SK-N-SH treated with all-trans-retinoic acid at 6 μM for 48 hours (cell line): ENCODE measurements around the gene CISD3.

ENCODE experiments used
- ATAC-seq: fragments of 200-7000 bp; cut with Tn5 transposase; 3 replicates; pipeline ENCODE4 v1.9.1; 2020; ENCODE audit warnings: mild to moderate bottlenecking, moderate library complexity
- ARNTL ChIP-seq: fragments of 450-650 bp; formaldehyde crosslinking; IDR thresholded peaks from 2 replicates; pipeline ENCODE4 v1.5.0; 2020; ENCODE audit warnings: low read depth, mild to moderate bottlenecking, moderate library complexity, borderline replicate concordance
- BACH2 ChIP-seq: fragments of 250-450 bp; sonication (Bioruptor Pico); IDR thresholded peaks from 2 replicates; pipeline ENCODE4 v1.9.0; 2021; ENCODE audit warnings: mild to moderate bottlenecking, borderline replicate concordance
- CSDC2 ChIP-seq: fragments of 250-450 bp; sonication (Bioruptor Pico); IDR thresholded peaks from 2 replicates; pipeline ENCODE4 v1.5.0; 2020; ENCODE audit warnings: mild to moderate bottlenecking, moderate library complexity
- ESRRG ChIP-seq: fragments of 250-450 bp; sonication (Bioruptor Pico); IDR thresholded peaks from 2 replicates; pipeline ENCODE4 v1.6.1; 2021; ENCODE audit warnings: mild to moderate bottlenecking
- GLIS3 ChIP-seq: fragments of 250-450 bp; sonication (Bioruptor Pico); IDR thresholded peaks from 2 replicates; pipeline ENCODE4 v1.5.0; 2020; ENCODE audit warnings: mild to moderate bottlenecking, moderate library complexity
- ISL1 ChIP-seq: fragments of 250-450 bp; sonication (Bioruptor Pico); IDR thresholded peaks from 2 replicates; pipeline ENCODE4 v2.1.2; 2022; ENCODE audit warnings: mild to moderate bottlenecking, moderate library complexity
- PPARA ChIP-seq: fragments of 250-450 bp; sonication (Bioruptor Pico); IDR thresholded peaks from 2 replicates; pipeline ENCODE4 v1.5.0; 2020; ENCODE audit warnings: mild to moderate bottlenecking, borderline replicate concordance
- RARB ChIP-seq: fragments of 250-450 bp; sonication (Bioruptor Pico); IDR thresholded peaks from 2 replicates; pipeline ENCODE4 v1.8.0; 2021; ENCODE audit warnings: mild to moderate bottlenecking, moderate library complexity
- SNAI2 ChIP-seq: fragments of 250-450 bp; sonication (Bioruptor Pico); IDR thresholded peaks from 2 replicates; pipeline ENCODE4 v1.5.0; 2020; ENCODE audit warnings: mild to moderate bottlenecking, moderate library complexity
- TCF4 ChIP-seq: fragments of 250-450 bp; sonication (Bioruptor Pico); IDR thresholded peaks from 2 replicates; pipeline ENCODE4 v1.8.0; 2021; ENCODE audit warnings: mild to moderate bottlenecking, moderate library complexity, borderline replicate concordance
- TOX ChIP-seq: fragments of 250-450 bp; sonication (Bioruptor Pico); IDR thresholded peaks from 2 replicates; pipeline ENCODE4 v1.8.0; 2021; ENCODE audit warnings: mild to moderate bottlenecking, moderate library complexity, borderline replicate concordance
- ZC3H10 ChIP-seq: fragments of 250-450 bp; sonication (Bioruptor Pico); IDR thresholded peaks from 2 replicates; pipeline ENCODE4 v1.5.1; 2021; ENCODE audit warnings: mild to moderate bottlenecking, moderate library complexity
- ZFP3 ChIP-seq: fragments of 250-450 bp; sonication (Bioruptor Pico); IDR thresholded peaks from 2 replicates; pipeline ENCODE4 v1.5.0; 2020; ENCODE audit warnings: mild to moderate bottlenecking, moderate library complexity
- ZFP30 ChIP-seq: fragments of 450-650 bp; formaldehyde crosslinking; IDR thresholded peaks from 2 replicates; pipeline ENCODE4 v1.5.0; 2022; ENCODE audit warnings: mild to moderate bottlenecking, moderate library complexity
- ZNF565 ChIP-seq: fragments of 450-650 bp; formaldehyde crosslinking; conservative IDR thresholded peaks from 2 replicates; pipeline ENCODE4 v1.5.0; 2020; ENCODE audit warnings: low read depth, mild to moderate bottlenecking, moderate library complexity
- ZNF70 ChIP-seq: fragments of 450-650 bp; formaldehyde crosslinking; IDR thresholded peaks from 2 replicates; pipeline ENCODE4 v1.5.0; 2020; ENCODE audit warnings: mild to moderate bottlenecking, moderate library complexity
- ZNF8 ChIP-seq: fragments of 450-650 bp; formaldehyde crosslinking; IDR thresholded peaks from 2 replicates; pipeline ENCODE4 v1.5.0; 2020; ENCODE audit warnings: mild to moderate bottlenecking, moderate library complexity
- TF ChIP-seq, protein P1 (sequence below): fragments of 250-450 bp; sonication (Bioruptor Pico); IDR thresholded peaks from 2 replicates; pipeline ENCODE4 v1.5.1; 2020; ENCODE audit warnings: low read depth, mild to moderate bottlenecking, moderate library complexity
- TF ChIP-seq, protein P2 (sequence below): fragments of 250-450 bp; sonication (Bioruptor Pico); IDR thresholded peaks from 2 replicates; pipeline ENCODE4 v1.5.1; 2021; ENCODE audit warnings: mild to moderate bottlenecking, moderate library complexity
- TF ChIP-seq, protein P3 (sequence below): fragments of 250-450 bp; sonication (Bioruptor Pico); IDR thresholded peaks from 2 replicates; pipeline ENCODE4 v1.8.0; 2020; ENCODE audit warnings: mild to moderate bottlenecking, moderate library complexity, borderline replicate concordance
- TF ChIP-seq, protein P4 (sequence below): fragments of 250-450 bp; sonication (Bioruptor Pico); IDR thresholded peaks from 2 replicates; pipeline ENCODE4 v1.5.0; 2020; ENCODE audit warnings: mild to moderate bottlenecking, moderate library complexity

The CISD3 gene

DNA sequence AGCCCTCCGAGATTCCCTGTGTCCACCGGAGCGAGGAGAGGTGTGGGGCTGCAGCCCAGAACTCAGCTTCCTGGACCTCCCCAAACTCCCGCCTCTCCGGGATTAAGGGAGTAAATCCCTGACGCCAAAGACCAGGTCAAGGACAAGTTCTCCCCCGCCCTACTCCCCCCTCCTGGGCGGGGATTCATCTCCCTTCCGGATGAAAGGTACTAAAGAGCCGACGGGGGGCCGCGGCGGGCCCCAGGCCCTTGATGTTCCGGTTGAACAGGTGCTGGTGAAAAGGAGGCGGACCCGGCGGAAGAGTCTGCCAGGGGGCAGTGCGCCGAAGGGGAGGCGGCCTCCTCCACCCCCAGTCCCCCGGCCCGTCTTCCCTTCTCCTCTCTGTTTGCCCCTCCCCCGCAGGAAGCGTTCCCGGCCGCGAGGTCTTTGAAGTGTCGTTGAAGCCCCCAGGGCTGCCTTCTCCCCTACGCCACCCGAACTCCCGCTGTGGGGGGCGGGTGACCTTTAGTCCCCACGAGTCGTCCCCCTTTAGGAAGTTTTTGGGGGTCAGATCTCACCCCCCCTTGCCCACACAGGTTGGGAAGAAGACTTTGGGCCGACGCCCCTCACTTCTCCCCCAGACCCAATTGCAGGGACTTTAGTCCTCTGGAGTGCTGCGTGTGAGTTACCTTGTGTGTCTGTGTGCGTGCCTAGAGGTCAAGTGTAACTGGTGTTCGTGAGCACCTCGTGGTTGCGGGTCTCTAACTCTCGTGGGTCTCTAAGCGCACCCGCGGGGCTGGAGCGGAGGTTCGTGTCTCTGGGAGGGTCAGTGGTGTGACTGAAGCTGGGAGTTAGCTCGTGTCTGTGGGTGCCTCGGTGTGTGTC is 26.2 kb upstream of the CISD3 start:
- ATAC-seq: no peak
- TF ChIP-seq TCF4 (CRISPR knock-in tag): no peak
- TF ChIP-seq, protein P1, sequence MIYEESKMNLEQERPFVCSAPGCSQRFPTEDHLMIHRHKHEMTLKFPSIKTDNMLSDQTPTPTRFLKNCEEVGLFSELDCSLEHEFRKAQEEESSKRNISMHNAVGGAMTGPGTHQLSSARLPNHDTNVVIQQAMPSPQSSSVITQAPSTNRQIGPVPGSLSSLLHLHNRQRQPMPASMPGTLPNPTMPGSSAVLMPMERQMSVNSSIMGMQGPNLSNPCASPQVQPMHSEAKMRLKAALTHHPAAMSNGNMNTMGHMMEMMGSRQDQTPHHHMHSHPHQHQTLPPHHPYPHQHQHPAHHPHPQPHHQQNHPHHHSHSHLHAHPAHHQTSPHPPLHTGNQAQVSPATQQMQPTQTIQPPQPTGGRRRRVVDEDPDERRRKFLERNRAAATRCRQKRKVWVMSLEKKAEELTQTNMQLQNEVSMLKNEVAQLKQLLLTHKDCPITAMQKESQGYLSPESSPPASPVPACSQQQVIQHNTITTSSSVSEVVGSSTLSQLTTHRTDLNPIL: no peak
- no peak for TF ChIP-seq GLIS3 (CRISPR knock-in tag)
- no peak for TF ChIP-seq RARB (CRISPR knock-in tag)
- TF ChIP-seq ZFP3 (CRISPR knock-in tag): no peak
- TF ChIP-seq, protein P2, sequence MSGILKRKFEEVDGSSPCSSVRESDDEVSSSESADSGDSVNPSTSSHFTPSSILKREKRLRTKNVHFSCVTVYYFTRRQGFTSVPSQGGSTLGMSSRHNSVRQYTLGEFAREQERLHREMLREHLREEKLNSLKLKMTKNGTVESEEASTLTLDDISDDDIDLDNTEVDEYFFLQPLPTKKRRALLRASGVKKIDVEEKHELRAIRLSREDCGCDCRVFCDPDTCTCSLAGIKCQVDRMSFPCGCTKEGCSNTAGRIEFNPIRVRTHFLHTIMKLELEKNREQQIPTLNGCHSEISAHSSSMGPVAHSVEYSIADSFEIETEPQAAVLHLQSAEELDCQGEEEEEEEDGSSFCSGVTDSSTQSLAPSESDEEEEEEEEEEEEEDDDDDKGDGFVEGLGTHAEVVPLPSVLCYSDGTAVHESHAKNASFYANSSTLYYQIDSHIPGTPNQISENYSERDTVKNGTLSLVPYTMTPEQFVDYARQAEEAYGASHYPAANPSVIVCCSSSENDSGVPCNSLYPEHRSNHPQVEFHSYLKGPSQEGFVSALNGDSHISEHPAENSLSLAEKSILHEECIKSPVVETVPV (CRISPR knock-in tag): no peak
- TF ChIP-seq, protein P3, sequence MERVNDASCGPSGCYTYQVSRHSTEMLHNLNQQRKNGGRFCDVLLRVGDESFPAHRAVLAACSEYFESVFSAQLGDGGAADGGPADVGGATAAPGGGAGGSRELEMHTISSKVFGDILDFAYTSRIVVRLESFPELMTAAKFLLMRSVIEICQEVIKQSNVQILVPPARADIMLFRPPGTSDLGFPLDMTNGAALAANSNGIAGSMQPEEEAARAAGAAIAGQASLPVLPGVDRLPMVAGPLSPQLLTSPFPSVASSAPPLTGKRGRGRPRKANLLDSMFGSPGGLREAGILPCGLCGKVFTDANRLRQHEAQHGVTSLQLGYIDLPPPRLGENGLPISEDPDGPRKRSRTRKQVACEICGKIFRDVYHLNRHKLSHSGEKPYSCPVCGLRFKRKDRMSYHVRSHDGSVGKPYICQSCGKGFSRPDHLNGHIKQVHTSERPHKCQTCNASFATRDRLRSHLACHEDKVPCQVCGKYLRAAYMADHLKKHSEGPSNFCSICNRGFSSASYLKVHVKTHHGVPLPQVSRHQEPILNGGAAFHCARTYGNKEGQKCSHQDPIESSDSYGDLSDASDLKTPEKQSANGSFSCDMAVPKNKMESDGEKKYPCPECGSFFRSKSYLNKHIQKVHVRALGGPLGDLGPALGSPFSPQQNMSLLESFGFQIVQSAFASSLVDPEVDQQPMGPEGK: no peak
- TF ChIP-seq, protein P4, sequence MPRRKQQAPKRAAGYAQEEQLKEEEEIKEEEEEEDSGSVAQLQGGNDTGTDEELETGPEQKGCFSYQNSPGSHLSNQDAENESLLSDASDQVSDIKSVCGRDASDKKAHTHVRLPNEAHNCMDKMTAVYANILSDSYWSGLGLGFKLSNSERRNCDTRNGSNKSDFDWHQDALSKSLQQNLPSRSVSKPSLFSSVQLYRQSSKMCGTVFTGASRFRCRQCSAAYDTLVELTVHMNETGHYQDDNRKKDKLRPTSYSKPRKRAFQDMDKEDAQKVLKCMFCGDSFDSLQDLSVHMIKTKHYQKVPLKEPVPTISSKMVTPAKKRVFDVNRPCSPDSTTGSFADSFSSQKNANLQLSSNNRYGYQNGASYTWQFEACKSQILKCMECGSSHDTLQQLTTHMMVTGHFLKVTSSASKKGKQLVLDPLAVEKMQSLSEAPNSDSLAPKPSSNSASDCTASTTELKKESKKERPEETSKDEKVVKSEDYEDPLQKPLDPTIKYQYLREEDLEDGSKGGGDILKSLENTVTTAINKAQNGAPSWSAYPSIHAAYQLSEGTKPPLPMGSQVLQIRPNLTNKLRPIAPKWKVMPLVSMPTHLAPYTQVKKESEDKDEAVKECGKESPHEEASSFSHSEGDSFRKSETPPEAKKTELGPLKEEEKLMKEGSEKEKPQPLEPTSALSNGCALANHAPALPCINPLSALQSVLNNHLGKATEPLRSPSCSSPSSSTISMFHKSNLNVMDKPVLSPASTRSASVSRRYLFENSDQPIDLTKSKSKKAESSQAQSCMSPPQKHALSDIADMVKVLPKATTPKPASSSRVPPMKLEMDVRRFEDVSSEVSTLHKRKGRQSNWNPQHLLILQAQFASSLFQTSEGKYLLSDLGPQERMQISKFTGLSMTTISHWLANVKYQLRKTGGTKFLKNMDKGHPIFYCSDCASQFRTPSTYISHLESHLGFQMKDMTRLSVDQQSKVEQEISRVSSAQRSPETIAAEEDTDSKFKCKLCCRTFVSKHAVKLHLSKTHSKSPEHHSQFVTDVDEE (CRISPR knock-in tag): no peak
- no peak for TF ChIP-seq ZNF565 (CRISPR knock-in tag)
- TF ChIP-seq SNAI2: no peak
- TF ChIP-seq ARNTL (CRISPR knock-in tag): no peak
- TF ChIP-seq TOX (CRISPR knock-in tag): no peak
- no peak for TF ChIP-seq ZC3H10
- no peak for TF ChIP-seq ISL1 (CRISPR knock-in tag)

DNA sequence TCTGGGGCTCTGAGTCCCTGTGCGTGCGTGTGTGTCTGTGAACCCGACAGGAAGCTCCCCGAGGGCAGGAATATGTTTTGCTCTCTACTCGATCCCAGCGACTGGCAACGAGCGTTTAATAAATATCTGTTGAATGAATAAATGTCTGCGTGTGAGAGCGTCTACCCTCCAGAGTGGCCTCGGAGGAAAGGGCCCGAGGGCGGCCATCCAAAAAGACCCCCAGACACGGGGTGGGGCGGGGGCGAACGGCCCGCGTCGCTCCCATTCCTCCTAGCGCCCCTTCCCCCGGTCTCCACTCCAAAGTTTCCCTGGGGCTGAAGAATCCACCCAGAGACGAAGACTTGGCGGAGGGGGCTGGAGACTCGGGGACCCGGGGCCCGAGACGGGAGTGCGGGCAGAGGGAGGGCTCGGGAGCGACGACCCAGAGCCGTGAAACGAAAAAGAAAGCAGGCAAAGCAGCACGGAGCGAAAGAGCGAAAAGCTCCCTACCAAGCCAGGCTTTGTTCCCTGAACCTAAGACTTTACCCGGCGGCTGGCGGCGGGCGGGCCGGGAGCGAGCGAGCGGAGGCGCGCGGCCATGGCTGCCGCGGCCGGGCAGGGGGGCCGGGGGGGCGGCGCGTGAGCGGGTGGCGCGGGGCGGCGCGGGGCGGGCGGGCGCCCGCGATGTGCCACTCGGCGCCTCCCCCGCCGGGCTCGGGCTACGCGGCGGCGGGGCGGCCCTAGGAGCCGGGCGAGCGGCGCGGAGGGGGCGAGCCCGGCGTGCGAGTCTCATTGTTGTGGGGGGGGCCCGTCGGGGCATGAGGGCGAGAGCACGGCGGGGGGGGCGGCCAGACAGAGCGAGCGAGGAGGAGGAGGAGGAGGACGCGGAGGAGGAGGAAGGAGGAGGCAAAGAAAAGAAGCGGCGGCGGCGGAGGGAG is 25.3 kb upstream of the CISD3 start, which contains the start of gene MLLT6:
MLLT6 (plus strand) TSS at position 668 of the 917 bp plus-strand sequence. CDS start 360 bp downstream, outside the sequence.
- ATAC-seq: peak; percentile 55
- TF ChIP-seq RARB (CRISPR knock-in tag) (no peak), ISL1 (CRISPR knock-in tag) (no peak), ARNTL (CRISPR knock-in tag) (no peak), ZNF70 (CRISPR knock-in tag) (no peak), CSDC2 (no peak), TCF4 (CRISPR knock-in tag) (no peak), GLIS3 (CRISPR knock-in tag) (no peak), ESRRG (CRISPR knock-in tag) (no peak), PPARA (no peak), ZC3H10 (no peak), ZFP30 (CRISPR knock-in tag) (no peak), BACH2 (CRISPR knock-in tag) (no peak), ZFP3 (CRISPR knock-in tag) (no peak), ZNF8 (no peak)
- TF ChIP-seq, protein P1: no peak
- TF ChIP-seq, protein P2 (CRISPR knock-in tag): no peak
